ENCODE measurements around the gene DGKG. TPM values are rescaled to one million over a fixed set of nuclear protein-coding genes. Genes with fewer than 3 reads are reported as not detected.

DGKG gene
- total and polyA plus RNA-seq, 2 of the 8 experiments (the other 6 are each of a cell fraction or from before 2014, with no cell fraction given), result 0.30 to 0.48 TPM

GRCh38 chr3:186208296-186208989 is 153.6 kb downstream of the DGKG start:
- Histone ChIP-seq H3K18ac (ENCODE audit: extremely low read depth, low read length) (no peak overlapping the region), H4K5ac (ENCODE audit: insufficient read length, low read depth, low read length) (no peak overlapping the region), H3K9me3 (ENCODE audit: insufficient read depth in 2 of 2, low read depth in 1 of 2, low read length in 1 of 2) (no peaks in the 10 kb centered on the region), H3K79me1 (ENCODE audit: low read depth, low read length) (no peaks in the 10 kb centered on the region), H2BK20ac (ENCODE audit: low read length) (no peak overlapping the region), H4K8ac (ENCODE audit: extremely low read depth, insufficient read depth, low read length) (no peak overlapping the region), H4K91ac (replicated peaks; ENCODE audit: insufficient read length, low read length) (no peak overlapping the region), H2BK12ac (ENCODE audit: low read depth, low read length) (no peak overlapping the region), H3K23me2 (ENCODE audit: low read depth, low read length) (no peaks in the 10 kb centered on the region), H3K27ac (ENCODE audit: low read depth, low read length) (no peak overlapping the region), H3K23ac (ENCODE audit: insufficient read length) (no peak overlapping the region), H2AK5ac (ENCODE audit: low read depth, low read length) (no peak overlapping the region), H2BK15ac (ENCODE audit: low read length) (no peak overlapping the region), H2BK120ac (replicated peaks; ENCODE audit: low read depth, low read length) (no peak overlapping the region), H2BK5ac (ENCODE audit: low read depth, low read length) (no peak overlapping the region), H3K4me1 (replicated peaks in 1 of 4; ENCODE audit: control insufficient read depth in 3 of 4, insufficient read depth in 4 of 4, low read length in 3 of 4) (peaks cover 4 to 16% (median 10%) of the 10 kb centered on the region in 4 experiments; a peak in 6 of 7 replicates), H2AFZ (ENCODE audit: low read length) (no peak overlapping the region), H4K20me1 (replicated peaks in 1 of 2; ENCODE audit: control insufficient read depth in 1 of 2, insufficient read depth in 2 of 2, low read length in 2 of 2) (no peaks in the 10 kb centered on the region), H3K56ac (replicated peaks; ENCODE audit: insufficient read length, low read depth, low read length) (no peak overlapping the region), H3K79me2 (ENCODE audit: control insufficient read depth in 1 of 2, insufficient read depth in 2 of 2, low read length in 2 of 2) (no peaks in the 10 kb centered on the region), H3K36me3 (ENCODE audit: control insufficient read depth in 2 of 4, insufficient read depth in 4 of 4, low read length in 3 of 4) (no peaks in the 10 kb centered on the region), H3K27me3 (replicated peaks in 1 of 4; ENCODE audit: control insufficient read depth in 3 of 4, extremely low read depth in 1 of 4, insufficient read depth in 3 of 4, low read length in 3 of 4) (no peaks in the 10 kb centered on the region), H3K4me2 (ENCODE audit: insufficient read depth in 1 of 2, low read depth in 2 of 2, low read length in 2 of 2) (no peak overlapping the region), H3K4ac (replicated peaks; ENCODE audit: insufficient read length, low read depth, low read length) (no peak overlapping the region), H3K14ac (ENCODE audit: insufficient read length) (no peak overlapping the region), H3K9ac (replicated peaks in 1 of 4; ENCODE audit: extremely low read depth in 1 of 4, low read depth in 3 of 4, low read length in 3 of 4) (no peak overlapping the region), H3K4me3 (ENCODE audit: extremely low read depth in 1 of 4, insufficient read depth in 2 of 4, low read depth in 3 of 4, low read length in 4 of 4) (no peak overlapping the region)
- peak; percentile 28 for FAIRE-seq
- POLR2A ChIA-PET (ENCODE audit: partially characterized antibody), result interaction anchor here (1.9 to 2.4 kb wide), 3 partner anchors 13 to 100 kb away, joined by 5 to 12 read pairs (median 5); partner anchors contain the start of gene ETV5
- DNase-seq (ENCODE audit: low read depth in 1 of 2, low spot score in 2 of 2), result no peak
- CTCF ChIA-PET (ENCODE audit: partially characterized antibody), result interaction anchor here (0.5 to 6.8 kb wide), 25 partner anchors 9 to 340 kb away, joined by 3 to 33 read pairs (median 4); no protein-coding TSS in a partner anchor
- WGBS, 2 experiments (ENCODE audit: extremely low coverage in 1 of 2, insufficient coverage in 1 of 2, insufficient read length in 1 of 2, insufficient replicate concordance in 2 of 2, low coverage in 1 of 2, low lambda C conversion rate in 2 of 2, missing lambda C conversion rate in 1 of 2), result 86% methylated on average over 8 of the region's 8 CpGs; no CpG with 5 or more reads in 1 of the 2 experiments
- peak; percentile 51 to 62 for TF ChIP-seq RAD21 (IDR thresholded peaks at IDR 0.05 in 1 of 2, conservative IDR thresholded peaks at IDR 0.05 in 1 of 2; ENCODE audit: low read depth in 2 of 2, low read length in 2 of 2)
- no peak for TF ChIP-seq CBX5 (IDR thresholded peaks at IDR 0.05; ENCODE audit: low read depth, low read length)
- TF ChIP-seq NANOG (IDR thresholded peaks at IDR 0.05; ENCODE audit: insufficient read depth, low read depth, low read length, poor library complexity, severe bottlenecking), result no peak
- TF ChIP-seq EP300 (IDR thresholded peaks at IDR 0.05; ENCODE audit: borderline replicate concordance in 1 of 2, low read depth in 2 of 2, low read length in 2 of 2), result no peak
- TF ChIP-seq BACH1 (IDR thresholded peaks at IDR 0.05; ENCODE audit: low read length), result no peak
- TF ChIP-seq ATF2 (IDR thresholded peaks at IDR 0.05; ENCODE audit: low read length), result no peak
- peak in 1 of 3 experiments; percentile 57; a peak in 2 of 4 replicates for TF ChIP-seq CTCF (IDR thresholded peaks at IDR 0.05; ENCODE audit: control extremely low read depth in 1 of 3, insufficient read depth in 1 of 3, low read depth in 1 of 3, low read length in 3 of 3)
